Stomach (tissue), 4 donors: ENCODE measurements around the gene RHOXF2.

Experiments
- POLR2A ChIP-seq, 4 donors: fragments of 450-650 bp; IDR thresholded peaks; one replicate each; pipeline ENCODE4 v1.6.1; 2016; ENCODE audit warnings: antibody characterized with exemption in 4 of 4, control low read depth in 2 of 4, mild to moderate bottlenecking in 1 of 4, moderate library complexity in 1 of 4
- POLR2AphosphoS5 ChIP-seq, 3 donors: sonication (generic); formaldehyde crosslinking; IDR thresholded peaks; one replicate each; pipeline ENCODE4 v1.6.1; 2016; ENCODE audit warnings: antibody characterized with exemption in 3 of 3

- TF ChIP-seq POLR2A (IDR thresholded peaks at IDR 0.05) (no peak), POLR2AphosphoS5 (IDR thresholded peaks at IDR 0.05) (no peak)
Measured at GRCh38 chrX:120140293-120140981, 18.0 kb upstream of the RHOXF2 start.
